ENCODE results near the gene PAX5.

The PAX5 gene

DNA sequence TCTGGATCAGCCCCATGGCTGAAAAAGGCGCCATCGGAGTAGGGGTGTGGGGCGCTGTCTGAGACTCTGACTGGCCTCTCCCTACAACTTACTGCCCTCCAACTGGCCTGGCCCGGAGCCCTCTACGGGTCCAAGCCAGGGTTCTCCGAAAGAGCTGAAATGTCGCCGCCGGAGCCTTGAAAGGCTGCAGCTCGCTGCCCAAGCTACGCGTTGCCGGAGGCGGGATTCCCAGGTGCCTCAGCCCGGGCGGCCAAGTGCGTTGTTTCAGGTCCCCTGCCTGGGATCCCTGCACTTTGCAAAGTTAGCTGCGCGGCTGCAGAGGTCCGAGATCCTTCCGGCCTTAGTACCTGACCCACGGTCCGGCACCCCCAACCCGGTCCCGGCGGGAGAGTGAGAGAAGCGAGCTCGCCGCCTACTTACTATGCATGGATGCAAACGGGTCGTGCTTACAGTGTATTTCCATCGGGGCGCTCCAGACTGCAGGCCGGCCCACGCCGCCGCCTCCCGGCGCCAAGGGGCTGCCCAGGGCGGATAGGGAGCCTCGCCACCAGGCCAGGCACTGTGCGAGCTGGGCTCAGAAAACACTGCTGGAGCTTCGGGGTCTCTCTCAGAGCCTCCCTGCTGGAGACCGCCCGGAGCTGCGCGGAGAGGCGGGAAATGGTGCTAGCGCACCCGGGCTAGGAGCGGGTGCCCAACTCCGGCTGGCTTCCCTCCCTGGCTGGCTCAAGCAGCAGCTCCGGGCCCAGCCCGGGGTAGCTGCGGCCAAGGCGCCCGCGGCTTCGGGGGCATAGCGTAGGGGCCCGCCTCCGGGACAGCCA, 7.7 kb downstream of the PAX5 start:
- H2AFZ ChIP-seq (ENCODE audit: low read depth): no peak overlapping the region
- no peaks in the 10 kb centered on the region for H3K4me1 ChIP-seq (ENCODE audit: low read depth, poor library complexity, severe bottlenecking)
- H4K20me1 ChIP-seq (ENCODE audit: insufficient read depth): no peaks in the 10 kb centered on the region
- no peaks in the 10 kb centered on the region for H3K36me3 ChIP-seq (ENCODE audit: insufficient read depth)
- no peak overlapping the region for H3K4me3 ChIP-seq (IDR thresholded peaks at IDR 0.05; ENCODE audit: insufficient read depth, low read depth, low read length)
- peaks cover 47% of the 10 kb centered on the region for H3K27me3 ChIP-seq (ENCODE audit: insufficient read depth, low read depth)
- no peak for TF ChIP-seq CTCF (conservative IDR thresholded peaks at IDR 0.05; ENCODE audit: low read depth, low read length)
- H3K79me2 ChIP-seq (ENCODE audit: insufficient read depth, low read depth): no peaks in the 10 kb centered on the region
- no peak overlapping the region for H3K27ac ChIP-seq
- H3K9ac ChIP-seq: no peak overlapping the region
- no peak overlapping the region for H3K4me2 ChIP-seq

DNA sequence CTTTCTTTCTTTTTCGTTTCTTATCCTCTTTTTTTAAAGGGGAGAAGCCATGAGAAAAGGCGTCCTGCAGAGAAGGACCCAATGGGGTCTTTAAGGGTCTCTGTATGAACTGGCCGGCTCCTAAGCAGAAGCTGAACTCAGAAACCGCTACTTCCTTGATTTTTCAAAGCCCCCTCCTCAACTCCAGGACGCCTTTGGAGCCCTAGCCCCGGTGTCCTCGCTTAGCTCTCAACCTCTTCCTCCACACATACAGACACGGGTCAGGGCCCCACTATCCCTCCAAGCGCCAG, 8.3 kb downstream of the PAX5 start:
- peaks cover 41% of the 10 kb centered on the region for H3K27me3 ChIP-seq (ENCODE audit: insufficient read depth, low read depth)
- H4K20me1 ChIP-seq (ENCODE audit: insufficient read depth): no peaks in the 10 kb centered on the region
- H3K4me3 ChIP-seq (IDR thresholded peaks at IDR 0.05; ENCODE audit: insufficient read depth, low read depth, low read length): no peak overlapping the region
- no peaks in the 10 kb centered on the region for H3K36me3 ChIP-seq (ENCODE audit: insufficient read depth)
- H3K9ac ChIP-seq: no peak overlapping the region
- no peaks in the 10 kb centered on the region for H3K4me1 ChIP-seq (ENCODE audit: low read depth, poor library complexity, severe bottlenecking)
- no peaks in the 10 kb centered on the region for H3K79me2 ChIP-seq (ENCODE audit: insufficient read depth, low read depth)
- H3K27ac ChIP-seq: no peak overlapping the region
- H2AFZ ChIP-seq (ENCODE audit: low read depth): no peak overlapping the region
- no peak overlapping the region for H3K4me2 ChIP-seq
- no peak for TF ChIP-seq CTCF (conservative IDR thresholded peaks at IDR 0.05; ENCODE audit: low read depth, low read length)

DNA sequence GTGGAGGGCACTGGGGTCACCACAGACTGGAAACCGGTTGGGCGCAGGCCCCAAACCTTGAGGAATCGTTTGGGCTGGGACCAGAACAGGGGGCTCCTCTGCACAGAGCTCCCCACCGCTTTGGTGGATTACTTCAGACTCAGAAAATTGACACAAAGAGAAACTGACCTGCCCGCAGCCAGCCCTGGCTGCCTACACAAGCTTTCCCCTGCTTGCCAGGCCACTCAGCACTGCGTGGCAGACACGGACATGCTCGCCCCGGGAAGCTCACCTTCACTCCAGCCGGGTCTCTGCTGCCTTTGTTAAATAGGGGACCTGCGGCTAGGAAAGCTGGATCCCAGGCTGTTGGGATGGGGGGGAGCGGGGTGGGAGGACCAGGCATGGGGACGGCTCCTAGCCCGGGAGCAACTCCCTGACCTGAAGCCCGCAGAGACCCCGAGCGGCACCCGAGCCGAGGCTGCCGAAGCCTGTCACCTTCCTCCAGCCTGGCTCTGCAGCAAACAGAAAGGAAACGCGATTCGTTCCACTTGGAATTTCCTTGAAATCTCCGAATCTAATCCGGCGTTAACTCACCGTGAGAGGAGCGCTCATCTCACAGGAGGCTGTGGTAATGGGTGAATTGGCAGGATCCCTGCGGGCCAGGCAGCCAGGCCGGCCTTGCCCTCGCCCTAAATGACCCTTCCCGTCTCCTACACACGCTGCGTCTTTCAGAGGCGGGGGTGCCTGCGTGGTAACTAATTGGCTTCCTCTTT, 8.8 kb downstream of the PAX5 start:
- H3K27me3 ChIP-seq (ENCODE audit: insufficient read depth, low read depth): peaks cover 37% of the 10 kb centered on the region

GRCh38 chr9:37017546-37017945, 16.5 kb downstream of the PAX5 start:
- no peaks in the 10 kb centered on the region for H3K36me3 ChIP-seq (ENCODE audit: insufficient read depth)
- H3K79me2 ChIP-seq (ENCODE audit: insufficient read depth, low read depth): no peaks in the 10 kb centered on the region
- H4K20me1 ChIP-seq (ENCODE audit: insufficient read depth): no peaks in the 10 kb centered on the region
- H3K4me3 ChIP-seq (IDR thresholded peaks at IDR 0.05; ENCODE audit: insufficient read depth, low read depth, low read length): no peak overlapping the region
- H3K4me2 ChIP-seq: no peak overlapping the region
- H3K27ac ChIP-seq: no peak overlapping the region
- H2AFZ ChIP-seq (ENCODE audit: low read depth): no peak overlapping the region
- TF ChIP-seq CTCF (conservative IDR thresholded peaks at IDR 0.05; ENCODE audit: low read depth, low read length): no peak
- H3K9ac ChIP-seq: no peak overlapping the region
- H3K27me3 ChIP-seq (ENCODE audit: insufficient read depth, low read depth): no peaks in the 10 kb centered on the region
- H3K4me1 ChIP-seq (ENCODE audit: low read depth, poor library complexity, severe bottlenecking): no peaks in the 10 kb centered on the region

More for the DNA sequence above, 8.8 kb downstream of the PAX5 start:
- no peaks in the 10 kb centered on the region for H3K79me2 ChIP-seq (ENCODE audit: insufficient read depth, low read depth)
- H3K36me3 ChIP-seq (ENCODE audit: insufficient read depth): no peaks in the 10 kb centered on the region
- no peaks in the 10 kb centered on the region for H4K20me1 ChIP-seq (ENCODE audit: insufficient read depth)
- H3K27ac ChIP-seq: no peak overlapping the region
- H3K4me1 ChIP-seq (ENCODE audit: low read depth, poor library complexity, severe bottlenecking): no peaks in the 10 kb centered on the region
- no peak overlapping the region for H3K4me2 ChIP-seq
- H3K9ac ChIP-seq: no peak overlapping the region
- H3K4me3 ChIP-seq (IDR thresholded peaks at IDR 0.05; ENCODE audit: insufficient read depth, low read depth, low read length): no peak overlapping the region
- no peak for TF ChIP-seq CTCF (conservative IDR thresholded peaks at IDR 0.05; ENCODE audit: low read depth, low read length)
- no peak overlapping the region for H2AFZ ChIP-seq (ENCODE audit: low read depth)

Measured in KMS-11 (cell line).